ENCODE results near the gene PCDHA5.

PCDHA5 gene

GRCh38 chr5:140857177-140857986 is 36.0 kb downstream of the PCDHA5 start:
- TF ChIP-seq GATA2 (IDR thresholded peaks at IDR 0.05; ENCODE audit: low read depth, low read length) (no peak), GATA3 (IDR thresholded peaks at IDR 0.05; ENCODE audit: low read depth, low read length) (no peak)

GRCh38 chr5:140857987-140858240 is 36.5 kb downstream of the PCDHA5 start:
- no peak for TF ChIP-seq GATA3 (IDR thresholded peaks at IDR 0.05; ENCODE audit: low read depth, low read length)
- TF ChIP-seq GATA2 (IDR thresholded peaks at IDR 0.05; ENCODE audit: low read depth, low read length) = no peak

GRCh38 chr5:140862441-140863295 is 41.3 kb downstream of the PCDHA5 start:
- TF ChIP-seq GATA2 (IDR thresholded peaks at IDR 0.05; ENCODE audit: low read depth, low read length) (no peak), GATA3 (IDR thresholded peaks at IDR 0.05; ENCODE audit: low read depth, low read length) (no peak)

GRCh38 chr5:140868721-140869554 is 47.5 kb downstream of the PCDHA5 start, which contains the start of gene PCDHA11:
Gene PCDHA11 (plus strand): TSS chr5:140868957. CDS start chr5:140869104, 147 bp downstream.
- TF ChIP-seq GATA2 (IDR thresholded peaks at IDR 0.05; ENCODE audit: low read depth, low read length) (no peak), GATA3 (IDR thresholded peaks at IDR 0.05; ENCODE audit: low read depth, low read length) (no peak)

- TF ChIP-seq GATA2 (IDR thresholded peaks at IDR 0.05; ENCODE audit: low read depth, low read length) (no peak), GATA3 (IDR thresholded peaks at IDR 0.05; ENCODE audit: low read depth, low read length) (no peak)
Observed at GRCh38 chr5:140869555-140869886, 48.1 kb downstream of the PCDHA5 start.

- TF ChIP-seq GATA2 (IDR thresholded peaks at IDR 0.05; ENCODE audit: low read depth, low read length) (no peak), GATA3 (IDR thresholded peaks at IDR 0.05; ENCODE audit: low read depth, low read length) (no peak)
Observed at GRCh38 chr5:140870221-140871201, 49.1 kb downstream of the PCDHA5 start.
